ENCODE results near the gene RAD51. TPM values are rescaled to one million over a fixed set of nuclear protein-coding genes. Genes with fewer than 3 reads are reported as not detected.

The RAD51 gene
- total and polyA plus RNA-seq, 9 of the 15 experiments (the other 6 are each of a cell fraction or from before 2014, with no cell fraction given) = 16.0 to 63.8 (median 34.6) TPM

GRCh38 chr15:40747685-40748631, 53.0 kb downstream of the RAD51 start (continued):
- TF ChIP-seq MXD1 (CRISPR knock-in tag; IDR thresholded peaks at IDR 0.05; ENCODE audit: borderline replicate concordance, poor library complexity, severe bottlenecking) (no peak), HDAC2 (IDR thresholded peaks at IDR 0.05) (no peak), NR2F6 (CRISPR knock-in tag; IDR thresholded peaks at IDR 0.05) (no peak), ZNF395 (CRISPR knock-in tag; IDR thresholded peaks at IDR 0.05) (no peak), CBX2 (IDR thresholded peaks at IDR 0.05; ENCODE audit: insufficient read depth, low read length, poor library complexity, severe bottlenecking) (no peak), TEAD4 (IDR thresholded peaks at IDR 0.05; ENCODE audit: low read length) (peak; percentile 42; the same call in 1 of the 2 replicates), TEAD4 (CRISPR knock-in tag; IDR thresholded peaks at IDR 0.05; ENCODE audit: borderline replicate concordance) (no peak), SMARCA5 (IDR thresholded peaks at IDR 0.05) (no peak), MGA (IDR thresholded peaks at IDR 0.05) (peak; percentile 63), ZC3H11A (IDR thresholded peaks at IDR 0.05; ENCODE audit: low read depth, low read length) (no peak), NR0B1 (IDR thresholded peaks at IDR 0.05; ENCODE audit: partially characterized antibody) (no peak), ZNF239 (CRISPR knock-in tag; IDR thresholded peaks at IDR 0.05) (no peak)
